HepG2 (cell line): ENCODE measurements around the gene PIGR. TPM values are rescaled to one million over a fixed set of nuclear protein-coding genes. Genes with fewer than 3 reads are reported as not detected.

Source experiments
- BCL6 ChIP-seq: IDR thresholded peaks from 2 replicates; pipeline ENCODE4 v1.6.1; 2016; ENCODE audit warnings: missing genetic modification reagents, missing compliant biosample characterization
- CEBPB ChIP-seq: IDR thresholded peaks from 2 replicates; pipeline ENCODE4 v1.6.1; 2011; ENCODE audit warnings: low read depth, low read length, improper control_type of control experiment, borderline replicate concordance
- DNMT3B ChIP-seq: conservative IDR thresholded peaks from 2 replicates; pipeline ENCODE4 v1.6.1; 2016; ENCODE audit warnings: missing biosample characterization, control low read depth
- ELF3 ChIP-seq: IDR thresholded peaks from 2 replicates; pipeline ENCODE4 v1.6.1; 2016; ENCODE audit warnings: missing genetic modification reagents, missing compliant biosample characterization
- FOXA1 ChIP-seq, 2 experiments: fragments of 450-650 bp in 1 of 2; sonication (generic) in 1 of 2; formaldehyde crosslinking in 1 of 2; IDR thresholded peaks; 2 replicates each; pipeline versions ENCODE4 v1.4.0 to v1.6.1; 2016 to 2020; ENCODE audit warnings: missing genetic modification reagents in 1 of 2
- GABPB1 ChIP-seq: IDR thresholded peaks from 2 replicates; pipeline ENCODE4 v1.6.1; 2016; ENCODE audit warnings: mild to moderate bottlenecking, missing genetic modification reagents, moderate library complexity, missing compliant biosample characterization
- KDM6A ChIP-seq: IDR thresholded peaks from 2 replicates; pipeline ENCODE4 v1.6.1; 2016; ENCODE audit warnings: low read depth
- MTF2 ChIP-seq: sonication (generic); formaldehyde crosslinking; IDR thresholded peaks from 2 replicates; pipeline ENCODE4 v1.5.0; 2020; ENCODE audit warnings: missing genetic modification reagents, borderline replicate concordance
- NFRKB ChIP-seq: fragments of 450-650 bp; IDR thresholded peaks from 2 replicates; pipeline ENCODE4 v1.6.1; 2017
- PAXIP1 ChIP-seq: sonication (generic); formaldehyde crosslinking; conservative IDR thresholded peaks from 2 replicates; pipeline ENCODE4 v1.4.0; 2020; ENCODE audit warnings: mild to moderate bottlenecking, missing genetic modification reagents, moderate library complexity
- PCBP1 ChIP-seq: fragments of 200-400 bp; formaldehyde crosslinking; IDR thresholded peaks from 2 replicates; pipeline ENCODE4 v1.6.1; 2017; ENCODE audit warnings: mild to moderate bottlenecking, low read depth, low read length, borderline replicate concordance
- PPARG ChIP-seq: conservative IDR thresholded peaks from 2 replicates; pipeline ENCODE4 v1.6.1; 2016; ENCODE audit warnings: missing biosample characterization, missing genetic modification reagents
- RAD51 ChIP-seq: fragments of 450-650 bp; IDR thresholded peaks from 2 replicates; pipeline ENCODE4 v1.6.1; 2016; ENCODE audit warnings: borderline replicate concordance
- RARA ChIP-seq: IDR thresholded peaks from 2 replicates; pipeline ENCODE4 v1.6.1; 2016; ENCODE audit warnings: missing genetic modification reagents, missing compliant biosample characterization
- SIX4 ChIP-seq: sonication (generic); formaldehyde crosslinking; IDR thresholded peaks from 2 replicates; pipeline ENCODE4 v1.4.0; 2020; ENCODE audit warnings: missing genetic modification reagents
- SMARCC2 ChIP-seq: fragments of 450-650 bp; IDR thresholded peaks from 2 replicates; pipeline ENCODE4 v1.6.1; 2017; ENCODE audit warnings: antibody characterized with exemption, mild to moderate bottlenecking
- SMYD3 ChIP-seq: sonication (generic); formaldehyde crosslinking; IDR thresholded peaks from 2 replicates; pipeline ENCODE4 v1.8.1; 2023; ENCODE audit warnings: mild to moderate bottlenecking, missing genetic modification reagents
- SP140L ChIP-seq: sonication (generic); formaldehyde crosslinking; IDR thresholded peaks from 2 replicates; pipeline ENCODE4 v1.4.0; 2020; ENCODE audit warnings: missing genetic modification reagents, borderline replicate concordance
- TEAD2 ChIP-seq: sonication (generic); formaldehyde crosslinking; IDR thresholded peaks from 2 replicates; pipeline ENCODE4 v1.9.0; 2021; ENCODE audit warnings: missing genetic modification reagents
- XRCC5 ChIP-seq: fragments of 200-400 bp; formaldehyde crosslinking; optimal IDR thresholded peaks from 2 replicates; pipeline ENCODE3; 2017; ENCODE audit warnings: mild to moderate bottlenecking, low read length
- ZNF34 ChIP-seq: sonication (generic); formaldehyde crosslinking; IDR thresholded peaks from 2 replicates; pipeline ENCODE4 v1.4.0; 2020; ENCODE audit warnings: mild to moderate bottlenecking, missing genetic modification reagents, borderline replicate concordance
- ZNF362 ChIP-seq: sonication (generic); formaldehyde crosslinking; IDR thresholded peaks from 2 replicates; pipeline ENCODE4 v1.4.0; 2020; ENCODE audit warnings: missing genetic modification reagents, mild to moderate bottlenecking, borderline replicate concordance
- ZNF572 ChIP-seq: sonication (generic); formaldehyde crosslinking; IDR thresholded peaks from 2 replicates; pipeline ENCODE4 v1.5.1; 2020; ENCODE audit warnings: mild to moderate bottlenecking, missing genetic modification reagents
- ZNF576 ChIP-seq: sonication (generic); formaldehyde crosslinking; IDR thresholded peaks from 2 replicates; pipeline ENCODE4 v1.4.0; 2020; ENCODE audit warnings: mild to moderate bottlenecking, missing genetic modification reagents
- ZNF577 ChIP-seq: sonication (generic); formaldehyde crosslinking; IDR thresholded peaks from 2 replicates; pipeline ENCODE4 v1.4.0; 2020; ENCODE audit warnings: mild to moderate bottlenecking, low read depth, missing genetic modification reagents, borderline replicate concordance
- ZNF691 ChIP-seq: sonication (generic); formaldehyde crosslinking; IDR thresholded peaks from 2 replicates; pipeline ENCODE4 v1.4.0; 2020; ENCODE audit warnings: missing genetic modification reagents, low read depth, mild to moderate bottlenecking, borderline replicate concordance
- polyA plus RNA-seq, 8 experiments: library from polyadenylated mRNA; depleted of rRNA in 3 of 8; stranded (reverse) in 7 of 8; unstranded in 1 of 8; fragments of >200 nt; fragmentation: Illumina TruSeq in 4 of 8; extraction: Trizol in 4 of 8; gene quantifications; 2 replicates each; pipeline versions ENCODE4 v1.2.1 to v1.2.3, GENCODE V29; 2011 to 2016; ENCODE audit warnings: low read depth in 4 of 8, missing spikeins in 1 of 8, mixed read lengths in 1 of 8; ENCODE audit not compliant: insufficient read depth in 1 of 8
- total RNA-seq, 5 experiments: library from RNA; depleted of rRNA; stranded (reverse); fragments of >200 nt; fragmentation: Illumina TruSeq; extraction: Trizol; gene quantifications; 2 replicates each; pipeline ENCODE4 v1.2.3, GENCODE V29; 2016; ENCODE audit warnings: low read depth in 1 of 5

The PIGR gene
- total and polyA plus RNA-seq, 2 of the 13 experiments (the other 11 are each of a cell fraction or from before 2014, with no cell fraction given), result not detected

GRCh38 chr1:206951318-206952100 lies 5.2 kb upstream of the PIGR start (continued):
- TF ChIP-seq ZNF572 (CRISPR knock-in tag) (no peak), ZNF362 (no peak), KDM6A (CRISPR knock-in tag) (no peak), ZNF576 (no peak), FOXA1 (IDR thresholded peaks at IDR 0.05) (no peak), FOXA1 (CRISPR knock-in tag; IDR thresholded peaks at IDR 0.05) (peak; percentile 58; the same call in 1 of the 2 replicates), SMYD3 (no peak), PCBP1 (no peak), TEAD2 (CRISPR knock-in tag) (no peak), ZNF691 (CRISPR knock-in tag) (no peak), GABPB1 (CRISPR knock-in tag) (peak; percentile 18; the same call in 1 of the 2 replicates), SP140L (CRISPR knock-in tag) (no peak), ZNF34 (CRISPR knock-in tag) (no peak), RAD51 (no peak), PAXIP1 (peak; percentile 66), MTF2 (CRISPR knock-in tag) (no peak), BCL6 (CRISPR knock-in tag) (0 out of 2 replicates have a peak, but pooled peaks have one; percentile 19), PPARG (CRISPR knock-in tag) (peak; percentile 56; the same call in 1 of the 2 replicates), CEBPB (no peak), ELF3 (CRISPR knock-in tag) (peak; percentile 53; the same call in 1 of the 2 replicates), ZNF577 (CRISPR knock-in tag) (no peak), SIX4 (CRISPR knock-in tag) (no peak), XRCC5 (peak; percentile 19), NFRKB (no peak), RARA (CRISPR knock-in tag) (no peak), SMARCC2 (no peak), DNMT3B (CRISPR knock-in tag) (no peak)
